ENCODE results near the gene CTRB1.
"Not testable (repeated sequence)": the region's sequence is repeated elsewhere in the genome, so short reads cannot be mapped to it uniquely, and the experiment has no call there.

CTRB1 gene

DNA sequence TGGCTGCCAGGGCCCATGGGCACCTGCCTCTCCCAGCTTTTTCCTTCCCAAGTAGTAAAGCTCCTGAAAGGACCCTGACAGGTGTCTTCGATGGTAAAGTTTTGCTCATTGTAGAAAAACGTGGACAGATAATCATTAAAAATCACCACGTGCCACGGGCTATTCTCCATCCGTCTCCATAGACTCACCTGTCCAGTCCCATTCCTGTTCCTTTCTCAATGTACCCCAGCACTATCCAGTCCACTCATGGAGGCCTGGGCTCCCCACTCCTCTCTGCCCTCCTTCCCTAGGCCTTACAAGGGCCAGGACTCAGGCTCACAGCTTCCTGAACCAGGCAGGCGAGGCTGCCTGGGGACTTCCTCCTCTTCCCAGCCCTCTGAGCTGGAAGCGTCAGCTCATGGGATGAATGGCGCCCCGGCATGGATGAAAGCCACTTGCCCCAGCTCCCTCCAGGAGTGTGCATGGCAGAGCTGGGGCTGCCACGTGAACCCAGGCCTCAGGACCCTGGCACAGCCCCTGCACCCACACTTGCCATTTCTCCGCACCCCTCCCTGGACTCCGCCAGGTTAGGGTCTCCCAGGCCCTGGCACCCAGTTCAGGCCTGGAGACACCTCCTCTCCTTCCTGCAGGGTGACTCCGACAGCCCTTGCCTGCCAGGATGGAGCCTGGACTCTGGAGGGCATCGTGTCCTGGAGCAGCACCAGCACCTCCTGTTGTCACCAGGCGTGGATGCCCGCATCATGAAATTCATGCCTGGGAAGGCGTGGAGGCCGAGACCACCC is 8.8 kb downstream of the CTRB1 start:
- no peak for DNase-seq

DNA sequence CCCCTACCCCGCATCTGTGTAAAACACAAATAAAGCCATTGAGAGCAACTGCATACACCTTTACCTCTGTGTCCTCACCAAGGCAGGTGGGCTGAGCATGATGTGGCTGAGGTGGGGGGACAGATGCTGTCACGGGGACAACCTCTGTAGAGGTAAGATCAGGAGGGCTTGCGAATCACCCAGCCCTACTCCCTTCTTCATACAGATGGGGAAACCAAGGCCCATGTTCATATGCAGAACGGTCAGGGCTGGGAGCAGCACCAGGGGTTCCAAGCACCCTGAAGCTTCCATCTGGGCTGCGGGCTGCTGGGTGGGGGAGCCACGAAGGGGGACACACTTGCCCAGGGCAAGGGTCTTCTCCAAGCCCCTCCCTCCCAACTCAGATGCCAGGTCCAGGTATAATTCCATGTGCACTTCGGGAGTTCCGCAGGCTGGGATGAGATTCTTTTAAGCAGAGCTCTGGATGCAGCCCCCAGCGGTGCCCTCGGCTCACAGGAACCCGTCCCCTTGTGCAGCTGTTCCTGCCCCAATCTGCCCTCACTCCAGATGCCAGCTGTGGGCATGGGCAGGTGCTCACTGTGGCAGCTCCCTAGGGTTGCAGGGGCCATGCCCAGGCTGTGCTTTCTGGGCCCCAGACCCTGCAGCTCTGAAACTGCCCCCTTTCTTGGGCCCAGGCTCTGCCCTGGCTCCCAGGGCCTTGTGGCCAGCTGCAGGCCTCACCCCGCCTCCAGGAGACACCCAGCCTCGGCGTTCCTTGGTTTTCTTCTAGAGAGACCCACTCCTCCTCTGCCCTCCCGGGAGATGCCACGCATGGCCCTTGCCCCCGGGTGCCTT is 9.6 kb downstream of the CTRB1 start:
- DNase-seq, result no peak

DNA sequence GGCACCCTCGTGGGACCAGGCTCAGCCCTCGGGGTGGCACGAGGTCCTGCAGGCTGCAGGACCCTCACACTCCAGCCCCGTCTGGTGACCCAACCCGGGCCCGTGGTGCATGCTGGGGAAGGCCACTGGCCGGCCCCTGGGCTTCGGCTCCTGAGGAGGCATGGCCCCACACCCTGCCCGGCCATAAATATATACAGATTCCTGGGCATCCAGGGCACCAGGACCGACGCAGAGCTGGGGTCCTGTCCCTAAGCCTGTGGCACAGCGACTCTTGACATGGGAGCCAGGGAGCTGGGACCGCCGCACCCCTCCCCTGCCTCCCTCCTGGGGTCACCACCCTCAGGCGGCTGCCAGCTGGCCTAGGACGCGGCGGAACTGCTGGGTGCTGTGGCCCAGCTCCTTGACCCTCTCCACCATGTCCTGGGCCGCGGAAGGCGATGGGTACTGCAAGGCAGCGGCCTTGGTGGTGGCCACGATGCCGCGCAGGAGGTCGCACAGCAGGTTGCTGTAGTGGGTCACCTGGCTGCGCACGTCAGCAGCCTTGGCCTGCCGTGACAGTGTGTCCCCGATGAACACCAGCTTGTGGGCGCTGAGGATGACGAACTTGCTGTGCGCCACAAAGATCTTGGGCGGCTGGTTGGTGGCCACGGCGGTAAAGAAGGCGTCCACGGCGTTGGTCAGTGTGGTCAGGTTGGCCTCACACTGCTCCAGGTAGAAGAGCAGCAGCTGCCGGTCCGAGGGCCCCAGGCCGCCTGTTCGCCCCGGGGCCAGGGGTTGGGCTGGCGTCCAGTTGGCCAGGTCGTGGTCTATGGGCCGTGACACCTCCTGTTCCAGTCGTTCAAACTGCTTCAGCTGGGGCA is 10.6 kb downstream of the CTRB1 start:
- no peak for DNase-seq

DNA sequence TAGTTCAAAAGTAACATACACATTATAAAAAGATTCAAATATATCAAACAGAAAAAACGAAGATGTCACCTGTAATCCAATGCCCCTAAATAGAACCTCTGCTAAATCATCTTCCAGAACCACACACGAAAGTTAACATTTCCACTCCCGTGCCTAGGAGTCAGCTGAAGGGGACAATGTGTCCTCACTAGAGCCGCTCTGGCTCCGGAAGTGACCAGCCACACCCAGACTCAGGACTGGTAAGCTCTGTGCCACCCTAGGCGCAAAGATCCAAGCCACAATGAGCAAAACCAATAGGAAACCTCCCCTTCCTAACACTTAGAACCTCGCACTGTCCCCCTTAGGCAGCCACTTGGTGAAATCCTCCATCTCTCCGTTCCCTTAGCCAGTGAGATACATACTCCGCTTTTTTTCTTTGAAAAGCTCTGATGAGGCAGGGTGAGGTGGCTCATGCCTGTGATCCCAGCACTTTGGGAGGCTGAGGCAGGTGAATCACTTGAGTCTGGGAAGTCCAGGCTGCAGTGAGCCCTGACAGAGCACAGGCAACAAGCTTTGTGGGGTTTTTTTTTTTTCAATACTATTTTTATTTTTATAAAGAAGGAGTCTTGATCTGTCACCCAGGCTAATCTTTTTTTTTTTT is 11.8 kb downstream of the CTRB1 start:
- DNase-seq, result no peak

DNA sequence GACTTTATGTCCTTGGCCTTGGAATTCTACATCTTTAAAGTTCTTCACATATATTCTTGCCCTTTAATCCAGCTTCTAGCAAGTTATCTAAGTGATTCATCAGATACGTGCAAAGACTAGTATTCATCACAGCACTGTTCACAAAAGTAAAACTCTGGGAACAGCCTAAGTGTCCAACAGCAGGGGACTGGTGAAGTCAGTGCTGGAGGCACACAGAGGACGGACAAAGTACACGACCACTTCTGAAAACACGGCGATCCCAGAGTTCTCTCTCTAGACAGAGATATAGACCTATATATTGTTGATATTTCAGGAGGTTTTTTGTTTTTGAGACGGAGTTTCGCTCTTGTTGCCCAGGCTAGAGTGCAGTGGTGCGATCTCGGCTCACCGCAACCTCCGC is 12.8 kb downstream of the CTRB1 start:
- no peak for DNase-seq

DNA sequence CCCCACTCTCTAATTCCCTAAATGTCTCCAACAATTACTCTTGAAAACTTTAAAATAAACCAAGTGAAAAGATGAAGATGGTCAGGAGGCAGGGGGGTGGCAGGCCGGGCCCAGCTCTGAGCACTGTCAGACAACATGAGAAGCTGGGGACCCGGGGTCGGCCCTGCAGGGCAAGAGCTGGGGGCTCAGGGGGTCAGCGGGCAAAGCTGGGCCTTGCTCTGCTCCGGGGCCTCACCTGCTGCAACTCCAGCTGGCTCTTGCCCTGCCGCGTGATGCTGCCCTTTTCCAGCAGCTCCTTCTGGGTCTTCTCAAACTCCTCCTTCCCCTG is 14.8 kb downstream of the CTRB1 start:
- DNase-seq, result no peak

DNA sequence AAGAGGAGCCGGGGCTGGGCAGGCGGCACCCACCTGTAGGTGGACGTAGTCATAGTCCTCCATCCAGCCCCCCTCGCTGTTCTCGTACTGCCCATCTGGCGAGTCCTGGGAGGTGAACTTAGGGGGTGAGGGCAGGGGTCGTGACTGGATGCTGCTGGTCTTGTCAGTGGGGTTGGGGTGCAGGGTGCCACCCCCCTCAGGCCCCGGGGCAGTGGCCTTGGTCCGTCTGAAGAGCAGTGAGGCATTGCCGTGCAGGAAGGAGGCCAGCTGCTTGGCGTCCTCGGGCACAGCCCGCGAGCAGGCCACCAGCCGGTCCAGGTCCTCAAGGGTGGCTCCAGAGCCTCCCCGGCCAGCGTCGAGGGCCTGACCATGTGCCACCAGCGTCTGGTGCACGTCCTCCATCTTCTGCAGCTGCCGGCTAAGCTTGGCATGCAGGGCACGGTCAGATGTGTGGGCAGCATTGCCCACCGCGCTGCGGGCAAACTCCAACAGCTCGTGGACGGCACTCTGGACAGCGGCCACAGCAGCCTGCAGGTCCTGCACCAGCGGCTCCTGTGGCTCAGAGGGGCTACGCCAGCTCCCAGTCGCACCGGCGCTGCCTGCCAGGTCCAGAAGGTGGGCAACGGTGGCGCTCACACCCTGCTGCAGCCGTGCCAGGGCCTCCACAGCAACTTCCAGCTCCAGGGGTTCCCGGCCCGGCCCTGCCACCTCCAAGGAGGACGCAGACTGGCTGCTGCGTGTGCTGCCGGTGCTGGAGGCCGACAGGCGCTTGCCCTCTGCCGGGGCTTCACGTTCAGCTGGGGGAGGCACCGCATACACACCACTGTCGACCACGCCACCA is 16.3 kb downstream of the CTRB1 start:
- no peak for DNase-seq

DNA sequence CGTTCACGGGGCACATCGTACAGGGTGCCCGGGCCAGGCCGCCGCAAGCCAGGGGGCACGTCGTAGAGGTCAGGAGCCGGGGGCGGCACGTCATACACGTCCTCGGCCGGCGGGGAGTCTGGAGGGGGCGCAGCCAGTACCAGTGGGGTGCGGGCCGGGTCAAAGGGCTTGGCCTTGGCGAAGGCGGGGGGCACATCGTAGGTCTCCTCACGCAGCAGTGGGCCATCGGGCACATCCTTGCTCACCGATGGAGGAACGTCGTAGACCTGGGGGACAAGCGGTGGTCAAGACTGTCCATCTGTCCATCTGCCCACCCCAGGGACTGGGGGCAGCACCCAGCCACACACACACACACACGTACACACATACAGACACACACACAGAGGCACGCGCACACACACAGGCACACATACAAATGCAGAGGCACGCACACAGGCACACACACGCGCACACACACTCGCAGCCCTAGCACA is 17.0 kb downstream of the CTRB1 start:
- no peak for DNase-seq

DNA sequence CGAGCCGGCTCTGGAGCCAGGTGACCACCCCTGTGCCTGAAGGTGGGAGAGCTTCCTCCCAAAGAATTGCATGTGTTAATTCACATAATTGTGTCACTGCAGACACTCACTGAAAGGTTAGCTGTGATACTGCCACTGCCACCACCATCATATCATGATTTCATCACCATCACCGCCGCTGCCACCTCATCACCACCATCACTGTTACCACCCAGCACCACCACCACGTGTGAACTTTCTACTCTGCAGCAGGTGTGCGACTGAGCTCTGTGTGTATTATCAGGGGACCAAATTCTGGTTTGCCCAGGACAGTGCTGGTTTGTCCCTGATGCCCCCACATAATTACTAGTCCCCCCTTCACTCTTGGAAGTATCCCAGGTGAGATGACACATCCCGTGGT is 17.4 kb downstream of the CTRB1 start:
- DNase-seq, result no peak

DNA sequence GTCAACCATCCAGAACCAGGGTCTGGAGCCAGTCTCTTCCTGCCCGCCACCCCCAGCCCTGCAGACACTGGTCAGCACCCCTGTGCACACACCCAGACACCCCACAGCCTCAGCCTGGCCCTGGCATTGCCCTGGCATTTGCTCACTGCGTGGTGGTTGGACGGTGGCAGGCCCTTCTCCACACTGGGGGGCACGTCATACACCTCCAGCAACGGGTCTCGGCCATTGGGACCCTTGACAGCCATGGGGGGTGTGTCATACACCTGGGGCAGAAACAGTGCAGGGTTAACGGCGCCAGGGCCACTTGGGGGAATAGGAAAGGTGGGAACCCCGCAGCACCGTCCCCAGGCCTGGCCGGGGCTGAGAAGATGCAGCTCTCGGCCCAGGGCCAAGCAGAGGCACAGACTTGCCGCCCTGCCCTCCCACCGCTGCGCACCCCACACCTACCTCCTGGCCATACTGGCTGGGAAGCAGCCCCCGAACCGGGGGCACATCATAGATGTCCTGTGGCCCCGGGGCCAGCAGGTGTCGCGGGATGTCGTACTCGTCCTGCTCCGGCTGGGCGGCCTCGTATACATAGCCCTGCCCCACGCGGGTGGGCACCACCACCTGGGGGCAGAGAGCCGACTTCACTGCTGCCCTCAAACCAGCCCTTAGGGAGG is 18.1 kb downstream of the CTRB1 start:
- DNase-seq, result no peak

DNA sequence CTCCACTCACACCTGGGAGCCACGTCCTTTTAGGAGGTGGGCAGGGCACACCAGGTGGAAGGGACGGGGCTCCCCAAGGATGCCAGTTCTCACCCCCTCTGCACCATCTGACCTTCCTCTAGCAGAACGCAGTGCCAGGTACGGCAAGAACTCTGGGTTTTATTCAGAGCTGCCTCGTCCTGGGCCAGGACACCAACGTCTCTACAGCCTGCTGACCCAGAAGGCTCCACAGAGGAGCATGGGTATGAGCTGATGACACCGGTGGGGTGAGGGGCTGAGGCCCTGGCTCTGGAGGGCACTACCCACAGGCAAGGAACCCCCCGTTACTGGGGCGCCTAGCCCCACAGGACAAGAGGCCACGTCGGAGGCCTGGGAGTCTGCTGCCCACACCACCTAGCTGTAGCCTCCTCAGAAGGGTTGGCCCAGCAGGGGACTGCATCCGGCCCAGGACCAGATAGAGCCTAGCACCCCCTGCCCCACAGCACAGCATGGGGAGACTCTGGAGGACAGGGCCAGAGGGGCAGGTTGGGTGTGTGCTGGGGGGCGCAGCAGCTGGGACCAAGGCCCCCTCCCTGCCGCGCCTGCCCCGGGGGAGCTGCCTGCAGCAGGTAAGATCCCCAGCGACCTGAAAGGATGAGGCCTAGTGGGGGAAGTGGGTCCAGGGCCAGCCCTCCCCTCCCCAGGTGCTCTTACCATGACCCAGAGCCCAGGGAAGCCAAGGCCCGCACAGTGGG is 18.8 kb downstream of the CTRB1 start:
- no peak for DNase-seq

DNA sequence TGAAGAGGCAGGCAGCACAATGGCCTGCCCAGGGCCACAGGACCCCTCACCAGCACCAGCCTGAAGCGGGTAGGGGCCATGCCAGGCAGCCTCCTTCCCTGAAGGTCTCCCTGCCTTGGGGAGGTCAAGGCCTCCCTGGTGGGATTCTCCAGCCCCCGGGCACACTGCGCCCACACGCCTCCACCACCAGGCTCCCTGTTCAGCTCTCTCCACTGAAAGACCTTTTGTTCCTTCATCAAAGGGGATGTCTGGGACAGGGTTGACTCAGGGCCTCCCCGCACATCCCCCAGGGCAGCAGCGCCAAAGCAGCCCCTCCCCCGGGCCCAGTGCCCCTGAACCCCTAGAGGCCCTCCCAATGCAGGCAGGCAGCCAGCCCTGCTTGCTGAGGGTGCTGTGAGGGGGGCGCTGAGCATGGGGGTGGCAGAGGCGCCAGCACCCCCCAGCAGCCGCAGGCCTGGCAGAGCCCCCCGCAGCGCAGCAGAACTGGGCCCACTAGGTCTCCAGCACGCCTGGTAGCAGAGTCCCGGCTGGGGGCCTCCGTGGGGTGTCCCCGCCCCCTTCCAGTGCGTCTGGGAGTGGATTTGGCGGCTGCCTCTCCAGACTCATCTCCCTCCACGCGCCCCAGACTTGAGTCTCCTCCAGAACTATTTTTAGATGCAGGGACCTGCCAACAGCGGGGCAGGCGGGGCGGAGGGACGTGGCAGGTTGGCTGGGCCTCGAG is 19.5 kb downstream of the CTRB1 start:
- DNase-seq, result no peak

DNA sequence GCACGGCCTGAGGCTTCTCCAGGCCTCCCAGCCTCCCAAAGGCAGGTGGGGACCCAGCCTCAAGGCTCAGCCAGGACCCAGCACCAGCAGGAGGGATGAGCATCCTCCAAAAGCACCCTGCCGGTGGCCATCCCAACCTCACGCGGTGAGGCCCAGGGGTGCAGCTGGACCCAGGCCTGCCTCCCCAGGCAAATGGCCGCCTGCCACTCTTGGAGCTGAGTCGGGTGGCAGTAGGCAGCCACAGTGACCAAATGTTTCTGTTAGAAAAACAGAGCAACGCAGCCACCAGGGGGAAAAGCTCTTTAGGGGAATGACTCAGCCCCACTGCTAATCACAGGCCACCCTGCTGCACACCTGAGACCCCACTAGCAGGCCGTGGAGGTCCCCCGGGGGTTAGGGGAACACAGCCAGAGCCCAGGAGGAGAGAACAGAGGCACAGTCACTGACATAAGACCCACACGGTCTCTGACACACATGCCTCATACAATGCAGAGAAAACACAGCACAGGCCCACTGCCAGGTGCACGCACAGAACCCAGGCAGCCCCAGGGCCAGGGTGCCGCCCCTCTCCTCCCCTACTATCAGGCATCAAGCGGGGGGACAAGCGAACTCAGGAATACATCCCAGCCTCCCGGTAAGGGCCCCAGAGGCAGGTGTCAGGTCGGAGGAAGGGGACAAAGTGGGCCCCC is 20.2 kb downstream of the CTRB1 start:
- DNase-seq, result no peak

DNA sequence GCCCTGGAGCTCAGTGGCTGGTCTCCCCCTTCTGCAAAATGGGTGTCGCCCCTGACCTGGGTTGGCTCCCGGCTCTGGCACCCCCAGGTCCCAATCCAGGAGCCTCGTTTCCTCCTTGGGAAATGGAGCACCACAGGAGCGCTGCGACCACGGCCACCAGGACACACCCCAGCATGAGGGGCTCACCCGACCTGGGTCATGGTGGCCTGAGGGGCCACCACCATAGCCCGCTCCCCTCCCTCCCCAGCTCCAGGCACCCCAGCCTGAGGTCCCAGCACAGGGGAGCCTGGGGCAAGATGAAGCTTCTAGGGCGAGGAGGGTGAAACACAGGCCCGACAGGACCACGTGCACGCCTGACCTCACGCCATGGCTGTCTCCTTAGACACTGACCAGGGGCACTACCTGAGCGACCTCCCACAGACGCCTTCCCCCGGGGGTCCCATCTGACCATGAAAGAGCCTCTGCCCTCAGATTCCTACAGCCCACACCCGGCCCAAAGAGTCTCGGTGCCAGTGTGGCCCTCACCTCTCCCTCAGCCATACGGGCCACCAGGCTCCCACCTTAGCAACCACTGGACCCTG is 20.8 kb downstream of the CTRB1 start:
- DNase-seq, result no peak

DNA sequence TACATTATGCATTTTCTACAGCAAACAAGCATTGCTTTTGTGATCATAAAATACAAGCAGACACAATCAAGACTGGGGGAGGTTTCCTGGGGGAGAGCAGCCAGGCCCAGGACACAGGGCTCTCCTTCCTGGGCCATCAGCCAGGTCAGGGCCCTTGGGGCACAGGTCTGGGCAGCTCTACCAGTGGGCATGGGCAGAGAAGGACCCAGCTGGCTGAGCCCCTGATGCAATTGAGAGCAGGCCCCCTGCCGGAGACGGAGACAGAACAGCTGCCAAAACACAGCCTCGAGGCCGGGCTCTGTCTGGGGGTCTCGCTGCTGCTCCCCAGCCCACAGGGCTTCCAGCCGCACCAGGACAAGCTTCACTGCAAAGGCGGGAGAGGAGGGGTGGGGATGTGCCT is 21.8 kb downstream of the CTRB1 start:
- DNase-seq, result not testable (repeated sequence)

DNA sequence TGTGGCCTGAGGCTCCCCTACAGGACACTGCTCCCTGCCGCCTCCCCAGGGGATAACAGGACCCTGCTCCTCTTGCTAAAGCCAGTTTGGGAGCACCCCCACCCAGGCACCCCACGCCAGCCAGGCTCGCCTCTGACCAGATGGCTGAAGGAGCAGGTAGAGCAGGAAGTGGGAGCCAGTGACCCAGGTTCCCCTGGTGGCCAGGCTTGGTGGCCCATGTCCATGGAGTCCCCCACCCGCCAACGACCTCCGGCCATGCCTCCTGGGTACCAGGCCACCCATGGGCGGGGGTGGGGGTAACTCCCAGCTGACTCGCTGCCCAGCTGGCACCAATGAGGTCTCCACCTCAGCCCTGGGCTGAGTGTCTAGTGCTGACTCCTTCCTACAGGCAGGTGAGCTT is 22.6 kb downstream of the CTRB1 start:
- DNase-seq, result no peak

DNA sequence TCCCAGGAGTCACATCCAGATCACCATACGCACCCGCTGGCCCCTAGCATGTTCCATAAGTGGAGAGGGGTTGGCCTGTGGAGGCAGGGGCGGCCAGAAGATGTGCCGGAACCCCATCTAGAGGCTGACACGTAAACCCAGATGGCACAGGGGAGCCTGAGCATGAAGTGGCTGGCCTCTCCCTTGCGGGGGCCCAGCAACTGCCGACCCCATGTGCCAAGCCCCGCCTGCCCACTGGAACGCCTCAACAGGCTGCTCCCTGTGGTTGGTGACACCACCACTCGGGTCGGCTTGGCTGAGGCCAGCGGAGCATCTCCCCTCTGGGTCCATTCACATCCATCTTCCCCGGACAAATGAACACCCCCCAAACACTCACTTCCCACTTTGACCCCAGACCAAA is 23.2 kb downstream of the CTRB1 start:
- no peak for DNase-seq

DNA sequence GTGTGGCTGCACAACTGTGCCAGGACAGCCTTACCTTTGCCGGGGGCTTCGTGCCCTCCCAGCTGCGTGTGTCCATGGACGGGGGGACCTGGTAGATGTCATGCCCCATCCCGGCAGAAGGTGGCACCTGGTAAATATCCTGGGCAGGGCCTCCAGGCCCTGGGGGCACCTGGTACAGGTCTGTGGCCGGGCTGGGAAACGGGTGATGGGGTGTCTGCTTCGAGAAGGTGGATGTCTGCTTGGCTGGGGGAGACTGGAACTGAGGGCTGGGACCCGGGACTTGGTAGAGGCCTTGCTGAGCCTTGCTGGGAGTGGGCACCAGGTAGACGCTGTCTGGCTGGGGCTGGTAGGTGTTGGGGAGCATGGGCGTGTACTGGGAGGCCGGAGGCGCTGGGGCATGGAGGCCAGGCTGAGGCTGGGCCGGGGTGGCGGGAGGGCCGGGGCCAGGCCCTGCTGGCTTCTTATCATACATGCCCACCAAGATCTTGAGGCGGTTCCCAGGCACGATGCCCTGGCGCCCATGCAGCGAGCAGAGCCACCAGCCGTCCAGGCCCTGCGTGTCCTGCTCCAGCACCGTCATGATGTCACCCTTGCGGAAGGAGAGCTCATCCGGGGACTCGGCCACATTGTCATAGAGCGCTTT is 23.8 kb downstream of the CTRB1 start:
- DNase-seq, result not testable (repeated sequence)
